HEK293 (cell line): Measurements from ENCODE around the gene POLR2H.
A peak's percentile ranks its signal among the peaks of the same experiment; 100 is the strongest.

ENCODE experiments used
- CTCF ChIA-PET: fragments of 350-600 bp; formaldehyde crosslinking; extraction: SDS; loops from one replicate; lab custom pipeline; 2021; ENCODE audit warnings: antibody characterized with exemption; lab: Yijun Ruan, JAX
- POLR2A ChIA-PET: fragments of 300-600 bp; formaldehyde crosslinking; extraction: SDS; loops from one replicate; lab custom pipeline; 2020; ENCODE audit warnings: antibody characterized with exemption, inconsistent platforms; lab: Yijun Ruan, JAX
- H3K27ac ChIP-seq: fragments of 200-500 bp; sonication (Bioruptor generic); 2 replicates; pipeline ENCODE4 v1.5.1; 2014; ENCODE audit warnings: low read depth, low read length, control low read depth, inconsistent platforms; ENCODE audit errors: extremely low read depth
- H3K36me3 ChIP-seq, 2 experiments: fragments of 200-500 bp in 1 of 2; sonication (Bioruptor generic) in 1 of 2; 1 replicate in 1 of 2; 2 replicates in 1 of 2; pipeline ENCODE4 v1.5.1; 2014 to 2017; ENCODE audit warnings: inconsistent platforms in 2 of 2, low read length in 2 of 2; ENCODE audit not compliant: control insufficient read depth in 2 of 2, insufficient read depth in 1 of 2
- H3K4me1 ChIP-seq: fragments of 200-500 bp; sonication (Bioruptor generic); 2 replicates; pipeline ENCODE4 v1.5.1; 2014; ENCODE audit warnings: mild to moderate bottlenecking, low read length, inconsistent platforms; ENCODE audit not compliant: control insufficient read depth, insufficient read depth
- H3K4me3 ChIP-seq: 2 replicates; pipeline ENCODE4 v1.5.1; 2011; ENCODE audit warnings: low read depth, mild to moderate bottlenecking, control low read depth, low read length, moderate library complexity
- H3K9me3 ChIP-seq: fragments of 200-500 bp; sonication (Bioruptor generic); 2 replicates; pipeline ENCODE4 v1.5.1; 2014; ENCODE audit warnings: low read depth, low read length, inconsistent platforms; ENCODE audit not compliant: control insufficient read depth, insufficient read depth
- BCL11B ChIP-seq: fragments of 450-650 bp; formaldehyde crosslinking; IDR thresholded peaks from 2 replicates; pipeline ENCODE4 v1.5.1; 2016; ENCODE audit warnings: low read depth, missing biosample characterization, missing genetic modification characterization
- EGR2 ChIP-seq: fragments of 450-650 bp; formaldehyde crosslinking; IDR thresholded peaks from 2 replicates; pipeline ENCODE4 v1.5.1; 2016; ENCODE audit warnings: low read depth, missing biosample characterization, missing genetic modification characterization
- GLI2 ChIP-seq: fragments of 450-650 bp; formaldehyde crosslinking; IDR thresholded peaks from 2 replicates; pipeline ENCODE4; 2017; ENCODE audit warnings: missing biosample characterization, missing genetic modification characterization, low read depth, borderline replicate concordance
- KLF10 ChIP-seq: fragments of 450-650 bp; IDR thresholded peaks from 2 replicates; pipeline ENCODE4 v1.5.1; 2018; ENCODE audit warnings: missing biosample characterization, mild to moderate bottlenecking, missing genetic modification characterization
- RBAK ChIP-seq: fragments of 450-650 bp; formaldehyde crosslinking; IDR thresholded peaks from 2 replicates; pipeline ENCODE4 v1.5.1; 2016; ENCODE audit warnings: missing biosample characterization, missing genetic modification characterization
- ZFHX2 ChIP-seq: fragments of 450-650 bp; formaldehyde crosslinking; conservative IDR thresholded peaks from 2 replicates; pipeline ENCODE4 v1.5.1; 2016; ENCODE audit warnings: missing biosample characterization, missing genetic modification characterization
- ZFP69B ChIP-seq: fragments of 450-650 bp; formaldehyde crosslinking; IDR thresholded peaks from 2 replicates; pipeline ENCODE4 v1.5.1; 2016; ENCODE audit warnings: missing biosample characterization, missing genetic modification characterization
- ZNF529 ChIP-seq: fragments of 450-650 bp; formaldehyde crosslinking; IDR thresholded peaks from 2 replicates; pipeline ENCODE4 v1.5.1; 2017; ENCODE audit warnings: missing genetic modification characterization, missing biosample characterization; ENCODE audit not compliant: insufficient replicate concordance
- ZNF624 ChIP-seq: fragments of 450-650 bp; formaldehyde crosslinking; IDR thresholded peaks from 2 replicates; pipeline ENCODE4 v1.5.1; 2017; ENCODE audit warnings: missing biosample characterization, missing genetic modification characterization
- ZNF776 ChIP-seq: fragments of 450-650 bp; formaldehyde crosslinking; IDR thresholded peaks from 2 replicates; pipeline ENCODE4 v1.5.0; 2017; ENCODE audit warnings: missing biosample characterization, missing genetic modification characterization, borderline replicate concordance
- ZNF785 ChIP-seq: fragments of 450-650 bp; formaldehyde crosslinking; IDR thresholded peaks from 2 replicates; pipeline ENCODE4 v1.5.1; 2016; ENCODE audit warnings: missing biosample characterization, missing genetic modification characterization
- TF ChIP-seq, protein P1 (sequence below): fragments of 450-650 bp; formaldehyde crosslinking; IDR thresholded peaks from 2 replicates; pipeline ENCODE4 v1.5.1; 2016; ENCODE audit warnings: missing biosample characterization, missing genetic modification characterization
- TF ChIP-seq, protein P2 (sequence below): fragments of 450-650 bp; formaldehyde crosslinking; IDR thresholded peaks from 2 replicates; pipeline ENCODE4 v1.5.1; 2016; ENCODE audit warnings: missing biosample characterization, missing genetic modification characterization, borderline replicate concordance
- TF ChIP-seq, protein P3 (sequence below): fragments of 450-650 bp; formaldehyde crosslinking; conservative IDR thresholded peaks from 2 replicates; pipeline ENCODE4 v1.5.1; 2016; ENCODE audit warnings: low read depth, missing biosample characterization, missing genetic modification characterization
- TF ChIP-seq, protein P4 (sequence below): IDR thresholded peaks from 2 replicates; pipeline ENCODE4 v1.6.1; 2011; ENCODE audit warnings: mild to moderate bottlenecking, low read depth, low read length, borderline replicate concordance
- TF ChIP-seq, protein P5 (sequence below): fragments of 450-650 bp; formaldehyde crosslinking; IDR thresholded peaks from 2 replicates; pipeline ENCODE4 v1.5.1; 2017; ENCODE audit warnings: missing biosample characterization, missing genetic modification characterization
- TF ChIP-seq, protein P6 (sequence below): fragments of 450-650 bp; formaldehyde crosslinking; IDR thresholded peaks from 2 replicates; pipeline ENCODE4 v1.5.1; 2017; ENCODE audit warnings: missing biosample characterization, missing genetic modification characterization

The POLR2H gene

DNA sequence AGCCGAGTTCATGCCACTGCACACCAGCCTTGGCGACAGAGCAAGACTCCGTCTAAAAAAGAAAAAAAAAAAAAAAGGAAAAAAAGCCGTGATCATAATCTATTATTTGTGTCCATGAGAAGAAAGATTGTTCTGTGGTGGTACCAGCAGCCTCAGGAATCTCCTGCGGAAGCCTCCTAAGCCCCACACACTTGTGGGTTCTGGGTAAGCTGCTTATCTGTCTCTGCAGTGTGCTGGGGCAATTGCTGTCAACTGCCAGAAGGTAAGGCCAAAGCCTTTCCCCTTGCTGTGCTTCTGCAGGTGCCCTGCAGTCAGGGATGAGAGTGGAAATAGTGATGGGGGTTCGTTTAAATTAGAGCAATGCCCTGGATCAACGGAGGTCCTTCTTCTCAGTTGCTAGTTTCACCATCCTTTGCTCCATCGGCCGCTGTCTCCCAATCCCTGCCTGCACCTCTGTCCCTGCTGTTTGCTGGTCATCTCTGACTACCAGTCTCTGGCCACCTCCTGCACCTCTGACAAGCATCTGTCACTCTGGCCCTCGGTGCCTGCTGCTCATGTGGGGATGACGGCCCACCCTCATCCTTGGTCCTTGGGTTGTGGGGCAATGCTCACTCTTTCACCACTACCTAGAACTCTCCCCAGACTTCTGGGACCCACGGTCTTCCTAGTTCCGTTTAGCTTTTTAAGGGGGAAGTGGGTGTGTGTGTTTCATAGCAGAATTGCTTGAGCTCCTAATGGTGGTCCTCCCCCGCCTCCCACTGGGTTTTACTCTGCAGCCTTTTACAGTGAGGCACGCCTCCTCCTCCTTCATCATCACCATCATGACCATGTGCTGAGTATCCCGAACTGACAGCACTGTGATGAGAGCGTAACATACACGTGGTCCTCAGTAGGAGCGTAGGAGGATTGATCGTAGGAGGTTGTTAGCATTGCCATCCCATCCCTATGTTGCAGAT is 43.8 kb downstream of the POLR2H start:
- Histone ChIP-seq H3K9me3 (no peaks in the 10 kb centered on the region), H3K4me1 (no peaks in the 10 kb centered on the region), H3K27ac (no peak overlapping the region), H3K4me3 (no peak overlapping the region), H3K36me3 (no peaks in the 10 kb centered on the region)
- CTCF ChIA-PET: interaction anchor here (1.1 kb wide), 1 partner anchor 108 kb away, joined by 3 read pairs; no protein-coding TSS in a partner anchor
- no peak for TF ChIP-seq ZNF785 (tag by site-specific recombination)
- TF ChIP-seq, protein P1, sequence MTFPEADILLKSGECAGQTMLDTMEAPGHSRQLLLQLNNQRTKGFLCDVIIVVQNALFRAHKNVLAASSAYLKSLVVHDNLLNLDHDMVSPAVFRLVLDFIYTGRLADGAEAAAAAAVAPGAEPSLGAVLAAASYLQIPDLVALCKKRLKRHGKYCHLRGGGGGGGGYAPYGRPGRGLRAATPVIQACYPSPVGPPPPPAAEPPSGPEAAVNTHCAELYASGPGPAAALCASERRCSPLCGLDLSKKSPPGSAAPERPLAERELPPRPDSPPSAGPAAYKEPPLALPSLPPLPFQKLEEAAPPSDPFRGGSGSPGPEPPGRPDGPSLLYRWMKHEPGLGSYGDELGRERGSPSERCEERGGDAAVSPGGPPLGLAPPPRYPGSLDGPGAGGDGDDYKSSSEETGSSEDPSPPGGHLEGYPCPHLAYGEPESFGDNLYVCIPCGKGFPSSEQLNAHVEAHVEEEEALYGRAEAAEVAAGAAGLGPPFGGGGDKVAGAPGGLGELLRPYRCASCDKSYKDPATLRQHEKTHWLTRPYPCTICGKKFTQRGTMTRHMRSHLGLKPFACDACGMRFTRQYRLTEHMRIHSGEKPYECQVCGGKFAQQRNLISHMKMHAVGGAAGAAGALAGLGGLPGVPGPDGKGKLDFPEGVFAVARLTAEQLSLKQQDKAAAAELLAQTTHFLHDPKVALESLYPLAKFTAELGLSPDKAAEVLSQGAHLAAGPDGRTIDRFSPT (tag by site-specific recombination): no peak
- TF ChIP-seq ZNF624 (tag by site-specific recombination): no peak
- peak; percentile 94 for TF ChIP-seq EGR2 (tag by site-specific recombination)
- TF ChIP-seq RBAK (tag by site-specific recombination): no peak
- TF ChIP-seq, protein P2, sequence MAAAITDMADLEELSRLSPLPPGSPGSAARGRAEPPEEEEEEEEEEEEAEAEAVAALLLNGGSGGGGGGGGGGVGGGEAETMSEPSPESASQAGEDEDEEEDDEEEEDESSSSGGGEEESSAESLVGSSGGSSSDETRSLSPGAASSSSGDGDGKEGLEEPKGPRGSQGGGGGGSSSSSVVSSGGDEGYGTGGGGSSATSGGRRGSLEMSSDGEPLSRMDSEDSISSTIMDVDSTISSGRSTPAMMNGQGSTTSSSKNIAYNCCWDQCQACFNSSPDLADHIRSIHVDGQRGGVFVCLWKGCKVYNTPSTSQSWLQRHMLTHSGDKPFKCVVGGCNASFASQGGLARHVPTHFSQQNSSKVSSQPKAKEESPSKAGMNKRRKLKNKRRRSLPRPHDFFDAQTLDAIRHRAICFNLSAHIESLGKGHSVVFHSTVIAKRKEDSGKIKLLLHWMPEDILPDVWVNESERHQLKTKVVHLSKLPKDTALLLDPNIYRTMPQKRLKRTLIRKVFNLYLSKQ: no peak
- TF ChIP-seq, protein P3, sequence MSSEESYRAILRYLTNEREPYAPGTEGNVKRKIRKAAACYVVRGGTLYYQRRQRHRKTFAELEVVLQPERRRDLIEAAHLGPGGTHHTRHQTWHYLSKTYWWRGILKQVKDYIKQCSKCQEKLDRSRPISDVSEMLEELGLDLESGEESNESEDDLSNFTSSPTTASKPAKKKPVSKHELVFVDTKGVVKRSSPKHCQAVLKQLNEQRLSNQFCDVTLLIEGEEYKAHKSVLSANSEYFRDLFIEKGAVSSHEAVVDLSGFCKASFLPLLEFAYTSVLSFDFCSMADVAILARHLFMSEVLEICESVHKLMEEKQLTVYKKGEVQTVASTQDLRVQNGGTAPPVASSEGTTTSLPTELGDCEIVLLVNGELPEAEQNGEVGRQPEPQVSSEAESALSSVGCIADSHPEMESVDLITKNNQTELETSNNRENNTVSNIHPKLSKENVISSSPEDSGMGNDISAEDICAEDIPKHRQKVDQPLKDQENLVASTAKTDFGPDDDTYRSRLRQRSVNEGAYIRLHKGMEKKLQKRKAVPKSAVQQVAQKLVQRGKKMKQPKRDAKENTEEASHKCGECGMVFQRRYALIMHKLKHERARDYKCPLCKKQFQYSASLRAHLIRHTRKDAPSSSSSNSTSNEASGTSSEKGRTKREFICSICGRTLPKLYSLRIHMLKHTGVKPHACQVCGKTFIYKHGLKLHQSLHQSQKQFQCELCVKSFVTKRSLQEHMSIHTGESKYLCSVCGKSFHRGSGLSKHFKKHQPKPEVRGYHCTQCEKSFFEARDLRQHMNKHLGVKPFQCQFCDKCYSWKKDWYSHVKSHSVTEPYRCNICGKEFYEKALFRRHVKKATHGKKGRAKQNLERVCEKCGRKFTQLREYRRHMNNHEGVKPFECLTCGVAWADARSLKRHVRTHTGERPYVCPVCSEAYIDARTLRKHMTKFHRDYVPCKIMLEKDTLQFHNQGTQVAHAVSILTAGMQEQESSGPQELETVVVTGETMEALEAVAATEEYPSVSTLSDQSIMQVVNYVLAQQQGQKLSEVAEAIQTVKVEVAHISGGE (tag by site-specific recombination): no peak
- TF ChIP-seq GLI2 (tag by site-specific recombination): no peak
- TF ChIP-seq ZFP69B (tag by site-specific recombination): no peak
- TF ChIP-seq, protein P4, sequence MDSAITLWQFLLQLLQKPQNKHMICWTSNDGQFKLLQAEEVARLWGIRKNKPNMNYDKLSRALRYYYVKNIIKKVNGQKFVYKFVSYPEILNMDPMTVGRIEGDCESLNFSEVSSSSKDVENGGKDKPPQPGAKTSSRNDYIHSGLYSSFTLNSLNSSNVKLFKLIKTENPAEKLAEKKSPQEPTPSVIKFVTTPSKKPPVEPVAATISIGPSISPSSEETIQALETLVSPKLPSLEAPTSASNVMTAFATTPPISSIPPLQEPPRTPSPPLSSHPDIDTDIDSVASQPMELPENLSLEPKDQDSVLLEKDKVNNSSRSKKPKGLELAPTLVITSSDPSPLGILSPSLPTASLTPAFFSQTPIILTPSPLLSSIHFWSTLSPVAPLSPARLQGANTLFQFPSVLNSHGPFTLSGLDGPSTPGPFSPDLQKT: no peak
- TF ChIP-seq, protein P5, sequence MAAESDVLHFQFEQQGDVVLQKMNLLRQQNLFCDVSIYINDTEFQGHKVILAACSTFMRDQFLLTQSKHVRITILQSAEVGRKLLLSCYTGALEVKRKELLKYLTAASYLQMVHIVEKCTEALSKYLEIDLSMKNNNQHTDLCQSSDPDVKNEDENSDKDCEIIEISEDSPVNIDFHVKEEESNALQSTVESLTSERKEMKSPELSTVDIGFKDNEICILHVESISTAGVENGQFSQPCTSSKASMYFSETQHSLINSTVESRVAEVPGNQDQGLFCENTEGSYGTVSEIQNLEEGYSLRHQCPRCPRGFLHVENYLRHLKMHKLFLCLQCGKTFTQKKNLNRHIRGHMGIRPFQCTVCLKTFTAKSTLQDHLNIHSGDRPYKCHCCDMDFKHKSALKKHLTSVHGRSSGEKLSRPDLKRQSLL (tag by site-specific recombination): no peak
- peak; percentile 93 for TF ChIP-seq ZFHX2 (tag by site-specific recombination)
- POLR2A ChIA-PET: no interaction called here

DNA sequence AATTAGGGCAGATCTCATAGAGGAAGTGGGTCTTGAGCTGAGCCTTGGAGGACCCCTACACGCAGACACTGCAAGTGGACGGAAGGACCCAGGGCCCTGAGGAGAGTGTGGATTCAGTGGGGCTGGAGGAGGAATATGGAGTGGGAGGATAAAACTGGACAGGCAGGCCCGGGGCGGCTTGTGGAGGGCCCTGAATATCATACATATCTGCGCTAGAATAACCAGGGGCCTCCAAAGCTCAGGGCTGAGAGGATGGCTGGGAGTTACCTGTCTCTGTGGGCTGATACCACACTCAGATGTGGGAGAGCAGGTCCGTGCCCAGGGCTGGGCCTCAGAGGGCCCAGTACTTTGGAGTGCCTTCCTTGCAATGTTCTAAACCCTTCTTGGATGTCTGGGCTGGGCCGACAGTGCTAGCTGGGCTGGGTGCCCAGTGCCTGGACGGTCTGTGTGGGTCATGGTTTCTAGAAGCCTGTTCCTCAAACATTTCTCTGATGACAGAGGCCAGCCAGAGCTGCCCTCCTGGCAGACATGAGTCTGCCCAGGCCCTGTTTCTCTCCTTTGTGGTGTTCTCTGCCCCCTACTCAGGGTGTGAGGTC is 47.9 kb downstream of the POLR2H start:
- ChIA-PET CTCF (interaction anchor here (0.6 kb wide), 1 partner anchor 38 kb away, joined by 3 read pairs; no protein-coding TSS in a partner anchor), POLR2A (no interaction called here)
- no peaks in the 10 kb centered on the region for H3K4me1 ChIP-seq
- H3K4me3 ChIP-seq: no peak overlapping the region
- H3K36me3 ChIP-seq: no peaks in the 10 kb centered on the region
- H3K27ac ChIP-seq: no peak overlapping the region
- no peaks in the 10 kb centered on the region for H3K9me3 ChIP-seq
- TF ChIP-seq, protein P6, sequence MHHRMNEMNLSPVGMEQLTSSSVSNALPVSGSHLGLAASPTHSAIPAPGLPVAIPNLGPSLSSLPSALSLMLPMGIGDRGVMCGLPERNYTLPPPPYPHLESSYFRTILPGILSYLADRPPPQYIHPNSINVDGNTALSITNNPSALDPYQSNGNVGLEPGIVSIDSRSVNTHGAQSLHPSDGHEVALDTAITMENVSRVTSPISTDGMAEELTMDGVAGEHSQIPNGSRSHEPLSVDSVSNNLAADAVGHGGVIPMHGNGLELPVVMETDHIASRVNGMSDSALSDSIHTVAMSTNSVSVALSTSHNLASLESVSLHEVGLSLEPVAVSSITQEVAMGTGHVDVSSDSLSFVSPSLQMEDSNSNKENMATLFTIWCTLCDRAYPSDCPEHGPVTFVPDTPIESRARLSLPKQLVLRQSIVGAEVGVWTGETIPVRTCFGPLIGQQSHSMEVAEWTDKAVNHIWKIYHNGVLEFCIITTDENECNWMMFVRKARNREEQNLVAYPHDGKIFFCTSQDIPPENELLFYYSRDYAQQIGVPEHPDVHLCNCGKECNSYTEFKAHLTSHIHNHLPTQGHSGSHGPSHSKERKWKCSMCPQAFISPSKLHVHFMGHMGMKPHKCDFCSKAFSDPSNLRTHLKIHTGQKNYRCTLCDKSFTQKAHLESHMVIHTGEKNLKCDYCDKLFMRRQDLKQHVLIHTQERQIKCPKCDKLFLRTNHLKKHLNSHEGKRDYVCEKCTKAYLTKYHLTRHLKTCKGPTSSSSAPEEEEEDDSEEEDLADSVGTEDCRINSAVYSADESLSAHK: no peak
- TF ChIP-seq KLF10 (tag by site-specific recombination) (no peak), ZNF776 (tag by site-specific recombination) (no peak), ZNF529 (no peak), RBAK (tag by site-specific recombination) (no peak), BCL11B (no peak)
